NT2/D1 (cell line): ENCODE measurements around the gene CCDC91.

ENCODE experiments used
- SUZ12 ChIP-seq: IDR thresholded peaks from 2 replicates; pipeline ENCODE4 v1.6.1; 2011; ENCODE audit not compliant: insufficient read length, insufficient read depth; ENCODE audit errors: extremely low read depth
- YY1 ChIP-seq: IDR thresholded peaks from 2 replicates; pipeline ENCODE4 v1.6.1; 2011; ENCODE audit not compliant: insufficient read length, insufficient read depth
- ZNF274 ChIP-seq: IDR thresholded peaks from 2 replicates; pipeline ENCODE4 v1.6.1; 2011; ENCODE audit warnings: mild to moderate bottlenecking, low read depth, low read length

GRCh38 chr12:28512406-28512805, 322.1 kb downstream of the CCDC91 start:
- TF ChIP-seq ZNF274 (no peak), YY1 (no peak), SUZ12 (no peak)
